GM21367 (cell line): Measurements from ENCODE around the gene CHRD.

Source experiments
- ATAC-seq: cut with Tn5 transposase; IDR thresholded peaks from one replicate; pipeline ENCODE4 v1.9.1; 2021; ENCODE audit not compliant: unreplicated experiment

Gene CHRD

GRCh38 chr3:184381261-184382224 is 1.7 kb downstream of the CHRD start:
- ATAC-seq = no peak

GRCh38 chr3:184382326-184383032 is 2.6 kb downstream of the CHRD start:
- ATAC-seq = no peak

GRCh38 chr3:184383033-184383740 is 3.3 kb downstream of the CHRD start:
- ATAC-seq = no peak

- no peak for ATAC-seq
Measured at GRCh38 chr3:184384342-184384741, 4.5 kb downstream of the CHRD start.

- ATAC-seq = no peak
Measured at GRCh38 chr3:184384856-184385422, 5.1 kb downstream of the CHRD start.

- ATAC-seq = no peak
Measured at GRCh38 chr3:184386047-184386806, 6.4 kb downstream of the CHRD start.

GRCh38 chr3:184387174-184387714 is 7.4 kb downstream of the CHRD start:
- no peak for ATAC-seq

- no peak for ATAC-seq
Measured at GRCh38 chr3:184388164-184388935, 8.5 kb downstream of the CHRD start.

GRCh38 chr3:184388936-184389230 is 9.0 kb downstream of the CHRD start:
- no peak for ATAC-seq

GRCh38 chr3:184389384-184389783 is 9.5 kb downstream of the CHRD start:
- ATAC-seq = no peak

- no peak for ATAC-seq
Measured at GRCh38 chr3:184389935-184390528, 10.2 kb downstream of the CHRD start.

GRCh38 chr3:184391266-184391665 is 11.4 kb downstream of the CHRD start:
- ATAC-seq = no peak

GRCh38 chr3:184395320-184395660 is 15.4 kb downstream of the CHRD start:
- no peak for ATAC-seq

GRCh38 chr3:184399410-184399809 is 19.6 kb downstream of the CHRD start:
- no peak for ATAC-seq

GRCh38 chr3:184405075-184406030 is 25.5 kb downstream of the CHRD start:
- ATAC-seq = no peak

- no peak for ATAC-seq
Measured at GRCh38 chr3:184409331-184409926, 29.6 kb downstream of the CHRD start.

- ATAC-seq = no peak
Measured at GRCh38 chr3:184409946-184410500, 30.2 kb downstream of the CHRD start.
